SU-DHL-6 (cell line): ENCODE measurements around the gene NET1.

ENCODE experiments used
- EZH2phosphoT487 ChIP-seq: fragments of 200-600 bp; sonication (generic), shearing (Covaris generic); conservative IDR thresholded peaks from 2 replicates; pipeline ENCODE4 v1.6.1; 2018; ENCODE audit warnings: mild to moderate bottlenecking, antibody characterized with exemption, low read length, moderate library complexity, mixed read lengths
- TF ChIP-seq, protein P1 (sequence below): fragments of 200-600 bp; sonication (generic); IDR thresholded peaks from one replicate; pipeline ENCODE4 v1.5.1; 2017; ENCODE audit warnings: antibody characterized with exemption, mild to moderate bottlenecking, low read length, moderate library complexity; ENCODE audit not compliant: insufficient read depth, poor library complexity, severe bottlenecking

- TF ChIP-seq, protein P1, sequence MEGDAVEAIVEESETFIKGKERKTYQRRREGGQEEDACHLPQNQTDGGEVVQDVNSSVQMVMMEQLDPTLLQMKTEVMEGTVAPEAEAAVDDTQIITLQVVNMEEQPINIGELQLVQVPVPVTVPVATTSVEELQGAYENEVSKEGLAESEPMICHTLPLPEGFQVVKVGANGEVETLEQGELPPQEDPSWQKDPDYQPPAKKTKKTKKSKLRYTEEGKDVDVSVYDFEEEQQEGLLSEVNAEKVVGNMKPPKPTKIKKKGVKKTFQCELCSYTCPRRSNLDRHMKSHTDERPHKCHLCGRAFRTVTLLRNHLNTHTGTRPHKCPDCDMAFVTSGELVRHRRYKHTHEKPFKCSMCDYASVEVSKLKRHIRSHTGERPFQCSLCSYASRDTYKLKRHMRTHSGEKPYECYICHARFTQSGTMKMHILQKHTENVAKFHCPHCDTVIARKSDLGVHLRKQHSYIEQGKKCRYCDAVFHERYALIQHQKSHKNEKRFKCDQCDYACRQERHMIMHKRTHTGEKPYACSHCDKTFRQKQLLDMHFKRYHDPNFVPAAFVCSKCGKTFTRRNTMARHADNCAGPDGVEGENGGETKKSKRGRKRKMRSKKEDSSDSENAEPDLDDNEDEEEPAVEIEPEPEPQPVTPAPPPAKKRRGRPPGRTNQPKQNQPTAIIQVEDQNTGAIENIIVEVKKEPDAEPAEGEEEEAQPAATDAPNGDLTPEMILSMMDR: no peak
- TF ChIP-seq EZH2phosphoT487: no peak
These were observed 84.9 kb downstream of the NET1 start for GRCh38 chr10:5497289-5497688.
